GM12864 (cell line): ENCODE measurements around the gene UTP14A.

Experiments used
- DNase-seq: peaks from one replicate; pipeline ENCODE4 v3.0.0-alpha.2; 2011; ENCODE audit warnings: low read depth
- H3K4me3 ChIP-seq: 2 replicates; pipeline ENCODE4 v1.5.1; 2011; ENCODE audit warnings: mild to moderate bottlenecking, low read depth, low read length, control low read depth
- CTCF ChIP-seq: IDR thresholded peaks from 2 replicates; pipeline ENCODE4 v1.5.1; 2011; ENCODE audit warnings: low read depth, mild to moderate bottlenecking, moderate library complexity, low read length, control low read depth, inconsistent platforms; ENCODE audit errors: missing control alignments

Gene UTP14A

GRCh38 chrX:129932821-129933321, 26.9 kb downstream of the UTP14A start:
- H3K4me3 ChIP-seq = peak overlapping the region; percentile 34
- no peak for TF ChIP-seq CTCF
- no peak for DNase-seq

- no peak for TF ChIP-seq CTCF
- DNase-seq = no peak
- no peak overlapping the region for H3K4me3 ChIP-seq
Measured at GRCh38 chrX:129933700-129934099, 27.7 kb downstream of the UTP14A start.

GRCh38 chrX:129934461-129934860, 28.5 kb downstream of the UTP14A start:
- TF ChIP-seq CTCF = no peak

GRCh38 chrX:129934952-129935351, 29.0 kb downstream of the UTP14A start:
- H3K4me3 ChIP-seq = no peak overlapping the region
- TF ChIP-seq CTCF = no peak
- DNase-seq = no peak

More at GRCh38 chrX:129934461-129934860, 28.5 kb downstream of the UTP14A start:
- H3K4me3 ChIP-seq = no peak overlapping the region
- DNase-seq = no peak

- no peak overlapping the region for H3K4me3 ChIP-seq
- no peak for TF ChIP-seq CTCF
- no peak for DNase-seq
Measured at GRCh38 chrX:129938081-129938480, 32.1 kb downstream of the UTP14A start.

- DNase-seq = no peak
- no peak for TF ChIP-seq CTCF
- H3K4me3 ChIP-seq = no peak overlapping the region
Measured at GRCh38 chrX:129939986-129940385, 34.0 kb downstream of the UTP14A start.

- TF ChIP-seq CTCF = no peak
- no peak for DNase-seq
- H3K4me3 ChIP-seq = no peak overlapping the region
Measured at GRCh38 chrX:129940721-129941120, 34.8 kb downstream of the UTP14A start.
